ELF-1 (cell line): ENCODE results near the gene SUN1.
"Not testable (repeated sequence)": the region's sequence is repeated elsewhere in the genome, so short reads cannot be mapped to it uniquely, and the experiment has no call there.

ENCODE experiments used
- DNase-seq: peaks from one replicate; pipeline ENCODE4 v3.0.0-alpha.2; 2016; ENCODE audit warnings: low read depth, low spot score

The SUN1 gene

DNA sequence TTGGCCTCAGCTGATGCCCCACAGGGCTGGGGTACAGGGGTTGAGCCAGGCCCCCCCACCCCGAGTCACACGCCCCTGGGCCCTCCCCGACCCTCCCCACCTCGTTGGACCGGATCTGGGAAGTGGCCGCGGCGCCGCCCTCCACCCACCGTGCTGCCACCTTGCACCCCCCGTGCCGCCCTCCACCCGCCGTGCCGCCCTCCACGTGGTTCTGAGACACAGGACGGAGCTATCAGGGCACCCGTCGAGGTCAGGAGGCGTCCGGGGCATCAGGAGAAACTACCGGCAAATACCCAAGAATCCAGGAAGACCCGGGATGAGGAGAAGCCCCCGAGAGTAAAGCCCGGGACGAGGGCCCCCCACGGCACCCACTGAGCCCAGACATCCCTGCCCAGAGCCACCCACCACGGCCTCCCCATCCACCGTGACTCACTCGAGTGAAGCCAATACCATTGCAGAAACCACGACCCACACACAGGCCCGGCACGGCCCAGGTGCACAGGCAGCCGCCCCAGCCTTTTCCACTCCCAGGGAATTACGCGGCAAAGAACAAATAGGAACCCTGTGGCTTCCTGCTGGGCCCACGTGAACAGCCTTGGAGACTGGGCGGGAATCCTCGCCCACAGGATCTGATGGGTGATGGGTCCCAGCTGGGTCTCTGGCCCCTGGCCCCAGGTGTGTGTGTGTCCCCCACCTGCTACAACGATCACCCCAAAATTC lies 88.2 kb downstream of the SUN1 start:
- DNase-seq = no peak

- no peak for DNase-seq
Observed at GRCh38 chr7:921071-921461, 88.8 kb downstream of the SUN1 start.

GRCh38 chr7:921581-922333 lies 89.5 kb downstream of the SUN1 start:
- DNase-seq = no peak

DNA sequence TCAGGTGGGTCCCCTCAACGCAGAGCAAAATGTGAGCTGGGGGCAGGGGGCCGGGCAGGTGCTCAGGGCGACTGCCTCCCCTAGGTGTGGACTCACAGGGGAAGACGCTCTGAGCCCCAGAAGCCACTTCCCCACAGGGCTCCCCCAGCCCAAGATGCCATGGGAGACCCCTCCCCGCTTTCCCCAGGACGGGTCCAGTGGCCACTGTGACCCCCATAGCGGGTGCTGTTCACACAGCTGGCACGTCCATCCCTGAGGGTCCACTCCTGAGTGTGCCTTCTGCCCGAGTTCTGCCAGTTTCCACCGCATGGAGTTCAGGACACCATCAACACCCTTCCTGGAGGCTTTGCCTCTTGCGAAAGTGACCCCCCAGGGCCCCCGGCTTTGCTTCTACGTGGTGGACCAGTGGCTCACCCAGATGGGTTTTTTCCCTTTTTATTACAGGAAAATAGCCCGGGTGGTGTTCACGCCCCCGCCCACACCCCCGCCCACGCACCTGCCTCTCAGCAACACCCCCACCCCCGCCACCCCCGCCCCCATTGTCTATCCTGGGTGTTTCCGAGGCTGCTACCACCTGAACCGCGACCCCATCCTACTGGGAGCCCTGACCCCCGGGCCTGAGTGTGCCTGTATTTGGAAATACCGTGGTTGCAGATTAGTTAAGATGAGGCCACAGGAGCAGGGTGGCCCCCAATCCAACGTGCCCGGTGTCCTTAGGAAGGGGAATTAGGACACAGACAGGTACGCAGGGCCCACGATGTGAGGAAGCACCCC lies 90.2 kb downstream of the SUN1 start:
- no peak for DNase-seq

DNA sequence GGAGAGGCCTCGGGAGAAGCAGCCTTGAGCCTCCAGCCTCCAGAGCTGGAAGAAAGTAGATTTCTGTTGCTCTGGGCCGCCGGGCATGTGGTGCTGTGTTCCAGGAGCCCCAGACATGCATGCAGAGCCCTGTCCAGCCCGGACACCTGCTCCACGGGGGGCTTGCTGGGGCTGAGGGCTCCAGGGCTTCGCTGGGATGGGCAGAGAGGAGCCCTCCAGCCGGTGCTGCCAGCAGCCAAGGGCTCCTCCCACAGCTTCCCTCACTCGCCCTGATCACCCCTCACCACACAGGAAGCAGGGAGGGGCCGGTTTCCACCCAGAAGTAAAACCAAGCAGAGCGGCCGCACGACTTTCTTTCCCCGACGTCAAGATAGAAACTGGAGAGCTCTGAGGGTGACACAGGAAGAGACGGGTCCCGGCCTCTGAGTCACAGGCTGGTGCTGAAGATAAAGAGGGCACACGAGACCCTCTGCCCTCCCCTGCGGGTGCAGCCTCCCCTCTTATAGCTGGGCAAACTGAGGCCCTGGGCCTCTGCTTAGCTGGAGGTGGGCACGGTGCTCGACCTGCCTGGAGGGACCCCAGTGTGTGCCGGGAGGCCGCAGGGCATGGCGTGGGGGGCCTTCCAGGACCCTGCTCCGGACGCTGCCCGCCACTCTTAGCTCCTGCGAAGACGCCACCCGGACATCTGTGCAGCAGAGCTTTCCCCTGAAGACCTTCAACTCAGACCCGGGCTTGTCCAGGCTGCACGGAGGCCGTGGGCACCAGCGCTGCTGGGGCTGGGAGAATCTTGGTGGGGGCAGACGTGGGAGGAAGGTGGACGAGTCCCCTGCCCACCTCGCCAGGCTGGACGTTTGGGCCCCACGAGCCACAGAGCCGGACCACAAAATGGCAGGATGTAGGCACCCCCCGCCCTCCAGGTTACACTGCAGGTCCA lies 91.1 kb downstream of the SUN1 start:
- no peak for DNase-seq

- DNase-seq = not testable (repeated sequence)
Observed at GRCh38 chr7:924042-924441, 91.8 kb downstream of the SUN1 start.
